Panc1 (cell line): ENCODE measurements around the gene RMI1.

Experiments used
- POLR2AphosphoS5 ChIP-seq: IDR thresholded peaks from 2 replicates; pipeline ENCODE4 v1.6.1; 2012; ENCODE audit warnings: mild to moderate bottlenecking, low read depth, low read length, moderate library complexity
- SIN3A ChIP-seq: IDR thresholded peaks from 2 replicates; pipeline ENCODE4 v1.6.1; 2012; ENCODE audit warnings: low read depth, mild to moderate bottlenecking, low read length, moderate library complexity, borderline replicate concordance; ENCODE audit not compliant: insufficient read depth
- TCF7L2 ChIP-seq: IDR thresholded peaks from 2 replicates; pipeline ENCODE4 v1.6.1; 2011; ENCODE audit warnings: mild to moderate bottlenecking, low read depth, low read length, inconsistent platforms
- TF ChIP-seq, protein P1 (sequence below): fragments of 450-650 bp; IDR thresholded peaks from 2 replicates; pipeline ENCODE4 v1.5.1; 2017; ENCODE audit warnings: mild to moderate bottlenecking
- TF ChIP-seq, protein P2 (sequence below), 2 experiments: IDR thresholded peaks; 2 replicates each; pipeline ENCODE4 v1.6.1; 2011 to 2012; ENCODE audit warnings: low read depth in 2 of 2, control low read depth in 1 of 2, low read length in 1 of 2, mild to moderate bottlenecking in 1 of 2, moderate library complexity in 1 of 2; ENCODE audit not compliant: insufficient read depth in 1 of 2

DNA sequence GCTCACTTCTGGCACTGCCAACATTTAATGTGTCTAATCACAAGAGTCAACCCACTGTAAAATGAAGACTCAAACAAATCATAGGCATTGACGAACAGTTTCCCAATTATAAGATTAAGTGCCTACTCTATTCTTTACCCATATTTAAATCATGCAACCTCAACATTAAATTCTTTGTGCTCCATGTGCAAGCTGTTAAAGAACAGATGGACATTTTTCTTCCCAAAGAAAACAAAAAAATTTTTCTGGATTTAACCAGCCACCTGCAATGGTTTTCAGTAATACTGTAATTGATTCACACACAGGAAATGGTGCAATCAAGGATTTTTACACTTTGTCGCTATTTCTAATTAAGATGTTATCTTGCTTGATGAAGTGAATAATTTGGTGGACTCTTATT, 4.2 kb upstream of the RMI1 start:
- TF ChIP-seq, protein P1, sequence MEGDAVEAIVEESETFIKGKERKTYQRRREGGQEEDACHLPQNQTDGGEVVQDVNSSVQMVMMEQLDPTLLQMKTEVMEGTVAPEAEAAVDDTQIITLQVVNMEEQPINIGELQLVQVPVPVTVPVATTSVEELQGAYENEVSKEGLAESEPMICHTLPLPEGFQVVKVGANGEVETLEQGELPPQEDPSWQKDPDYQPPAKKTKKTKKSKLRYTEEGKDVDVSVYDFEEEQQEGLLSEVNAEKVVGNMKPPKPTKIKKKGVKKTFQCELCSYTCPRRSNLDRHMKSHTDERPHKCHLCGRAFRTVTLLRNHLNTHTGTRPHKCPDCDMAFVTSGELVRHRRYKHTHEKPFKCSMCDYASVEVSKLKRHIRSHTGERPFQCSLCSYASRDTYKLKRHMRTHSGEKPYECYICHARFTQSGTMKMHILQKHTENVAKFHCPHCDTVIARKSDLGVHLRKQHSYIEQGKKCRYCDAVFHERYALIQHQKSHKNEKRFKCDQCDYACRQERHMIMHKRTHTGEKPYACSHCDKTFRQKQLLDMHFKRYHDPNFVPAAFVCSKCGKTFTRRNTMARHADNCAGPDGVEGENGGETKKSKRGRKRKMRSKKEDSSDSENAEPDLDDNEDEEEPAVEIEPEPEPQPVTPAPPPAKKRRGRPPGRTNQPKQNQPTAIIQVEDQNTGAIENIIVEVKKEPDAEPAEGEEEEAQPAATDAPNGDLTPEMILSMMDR = no peak
- TF ChIP-seq POLR2AphosphoS5 (no peak), SIN3A (no peak), TCF7L2 (no peak)
- TF ChIP-seq, protein P2, sequence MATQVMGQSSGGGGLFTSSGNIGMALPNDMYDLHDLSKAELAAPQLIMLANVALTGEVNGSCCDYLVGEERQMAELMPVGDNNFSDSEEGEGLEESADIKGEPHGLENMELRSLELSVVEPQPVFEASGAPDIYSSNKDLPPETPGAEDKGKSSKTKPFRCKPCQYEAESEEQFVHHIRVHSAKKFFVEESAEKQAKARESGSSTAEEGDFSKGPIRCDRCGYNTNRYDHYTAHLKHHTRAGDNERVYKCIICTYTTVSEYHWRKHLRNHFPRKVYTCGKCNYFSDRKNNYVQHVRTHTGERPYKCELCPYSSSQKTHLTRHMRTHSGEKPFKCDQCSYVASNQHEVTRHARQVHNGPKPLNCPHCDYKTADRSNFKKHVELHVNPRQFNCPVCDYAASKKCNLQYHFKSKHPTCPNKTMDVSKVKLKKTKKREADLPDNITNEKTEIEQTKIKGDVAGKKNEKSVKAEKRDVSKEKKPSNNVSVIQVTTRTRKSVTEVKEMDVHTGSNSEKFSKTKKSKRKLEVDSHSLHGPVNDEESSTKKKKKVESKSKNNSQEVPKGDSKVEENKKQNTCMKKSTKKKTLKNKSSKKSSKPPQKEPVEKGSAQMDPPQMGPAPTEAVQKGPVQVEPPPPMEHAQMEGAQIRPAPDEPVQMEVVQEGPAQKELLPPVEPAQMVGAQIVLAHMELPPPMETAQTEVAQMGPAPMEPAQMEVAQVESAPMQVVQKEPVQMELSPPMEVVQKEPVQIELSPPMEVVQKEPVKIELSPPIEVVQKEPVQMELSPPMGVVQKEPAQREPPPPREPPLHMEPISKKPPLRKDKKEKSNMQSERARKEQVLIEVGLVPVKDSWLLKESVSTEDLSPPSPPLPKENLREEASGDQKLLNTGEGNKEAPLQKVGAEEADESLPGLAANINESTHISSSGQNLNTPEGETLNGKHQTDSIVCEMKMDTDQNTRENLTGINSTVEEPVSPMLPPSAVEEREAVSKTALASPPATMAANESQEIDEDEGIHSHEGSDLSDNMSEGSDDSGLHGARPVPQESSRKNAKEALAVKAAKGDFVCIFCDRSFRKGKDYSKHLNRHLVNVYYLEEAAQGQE (IDR thresholded peaks at IDR 0.05; ENCODE audit: insufficient read depth in 1 of 2, low read depth in 2 of 2, low read length in 1 of 2) = no peak
